ENCODE data around the gene MRPL42. TPM values are rescaled to one million over a fixed set of nuclear protein-coding genes. Genes with fewer than 3 reads are reported as not detected.

The MRPL42 gene
- total and polyA plus RNA-seq, 4 experiments from 2014 or later: 40.1 to 92.8 (median 59.4) TPM

GRCh38 chr12:93526786-93527428, 59.6 kb downstream of the MRPL42 start:
- Histone ChIP-seq H3K4me3 (ENCODE audit: low read length in 2 of 2) (no peak overlapping the region), H3K27me3 (ENCODE audit: insufficient read depth, low read length) (no peaks in the 10 kb centered on the region), H3K36me3 (ENCODE audit: insufficient read depth, low read length) (no peaks in the 10 kb centered on the region), H3K27ac (ENCODE audit: low read depth, low read length) (no peak overlapping the region), H3K9me3 (ENCODE audit: control insufficient read depth in 1 of 2, low read length in 2 of 2) (no peaks in the 10 kb centered on the region), H3K4me1 (ENCODE audit: insufficient read depth, low read length) (peaks cover 5% of the 10 kb centered on the region)
- CTCF ChIA-PET (ENCODE audit: partially characterized antibody): interaction anchor here (0.7 to 3.5 kb wide), 4 partner anchors 10 to 576 kb away, joined by 3 to 19 read pairs (median 3); no protein-coding TSS in a partner anchor
- H3K4me3 Mint-ChIP-seq: no peak overlapping the region
- no peaks in the 10 kb centered on the region for H3K9me3 Mint-ChIP-seq
- H3K27ac Mint-ChIP-seq: no peak overlapping the region
- peaks cover 1 to 7% of the 10 kb centered on the region in 2 donors for H3K27me3 Mint-ChIP-seq
- POLR2A ChIA-PET (ENCODE audit: partially characterized antibody): interaction anchor here (1.4 kb wide), 1 partner anchor 574 kb away, joined by 3 read pairs; no protein-coding TSS in a partner anchor
- no peaks in the 10 kb centered on the region for H3K36me3 Mint-ChIP-seq
- intact Hi-C loops (cut with micrococcal nuclease): no loop called here
- H3K4me1 Mint-ChIP-seq: peaks cover 6 to 13% (median 9%) of the 10 kb centered on the region in 4 donors
- no peak for DNase-seq

GRCh38 chr12:93530358-93530757, 63.0 kb downstream of the MRPL42 start:
- DNase-seq: no peak
- H3K4me3 Mint-ChIP-seq: peak overlapping the region in 2 of 8 donors; percentile 1 to 52
- CTCF ChIA-PET (ENCODE audit: partially characterized antibody): interaction anchor here (1.1 kb wide), 1 partner anchor 38 kb away, joined by 3 read pairs; no protein-coding TSS in a partner anchor

GRCh38 chr12:93533310-93533709, 66.0 kb downstream of the MRPL42 start:
- H3K27ac ChIP-seq (ENCODE audit: low read depth, low read length): no peak overlapping the region
- Mint-ChIP-seq H3K9me3 (no peaks in the 10 kb centered on the region), H3K36me3 (no peaks in the 10 kb centered on the region), H3K4me3 (no peak overlapping the region), H3K27ac (no peak overlapping the region), H3K4me1 (peaks cover 9 to 22% (median 17%) of the 10 kb centered on the region in 4 donors), H3K27me3 (peaks cover 0 to 4% of the 10 kb centered on the region in 2 donors)
- no peaks in the 10 kb centered on the region for H3K27me3 ChIP-seq (ENCODE audit: insufficient read depth, low read length)
- no peaks in the 10 kb centered on the region for H3K9me3 ChIP-seq (ENCODE audit: control insufficient read depth in 1 of 2, low read length in 2 of 2)
- H3K4me3 ChIP-seq (ENCODE audit: low read length in 2 of 2): no peak overlapping the region
- intact Hi-C loops (cut with micrococcal nuclease): no loop called here
- DNase-seq: no peak
- no peaks in the 10 kb centered on the region for H3K36me3 ChIP-seq (ENCODE audit: insufficient read depth, low read length)
- ChIA-PET CTCF (ENCODE audit: partially characterized antibody) (interaction anchor here (0.7 kb wide), 1 partner anchor 36 kb away, joined by 3 read pairs; no protein-coding TSS in a partner anchor), POLR2A (ENCODE audit: partially characterized antibody) (no interaction called here)
- H3K4me1 ChIP-seq (ENCODE audit: insufficient read depth, low read length): peaks cover 5% of the 10 kb centered on the region

More at GRCh38 chr12:93530358-93530757, 63.0 kb downstream of the MRPL42 start:
- intact Hi-C loops (cut with micrococcal nuclease): no loop called here
- H3K9me3 ChIP-seq (ENCODE audit: control insufficient read depth in 1 of 2, low read length in 2 of 2): no peaks in the 10 kb centered on the region
- no peak overlapping the region for H3K4me3 ChIP-seq (ENCODE audit: low read length in 2 of 2)
- no peaks in the 10 kb centered on the region for H3K27me3 ChIP-seq (ENCODE audit: insufficient read depth, low read length)
- H3K36me3 ChIP-seq (ENCODE audit: insufficient read depth, low read length): no peaks in the 10 kb centered on the region
- H3K27ac ChIP-seq (ENCODE audit: low read depth, low read length): no peak overlapping the region
- H3K27me3 Mint-ChIP-seq: peaks cover under 1 to 7% of the 10 kb centered on the region in 2 donors
- H3K9me3 Mint-ChIP-seq: no peaks in the 10 kb centered on the region
- H3K36me3 Mint-ChIP-seq: no peaks in the 10 kb centered on the region
- H3K4me1 Mint-ChIP-seq: peaks cover 6 to 13% (median 9%) of the 10 kb centered on the region in 4 donors
- POLR2A ChIA-PET (ENCODE audit: partially characterized antibody): no interaction called here
- peak overlapping the region in 3 of 7 donors; percentile 6 to 63 (median 33) for H3K27ac Mint-ChIP-seq
- peaks cover 5% of the 10 kb centered on the region for H3K4me1 ChIP-seq (ENCODE audit: insufficient read depth, low read length)

- Histone ChIP-seq H3K36me3 (ENCODE audit: insufficient read depth, low read length) (no peaks in the 10 kb centered on the region), H3K4me1 (ENCODE audit: insufficient read depth, low read length) (peaks cover under 1% of the 10 kb centered on the region), H3K27ac (ENCODE audit: low read depth, low read length) (no peak overlapping the region), H3K9me3 (ENCODE audit: control insufficient read depth in 1 of 2, low read length in 2 of 2) (no peaks in the 10 kb centered on the region), H3K27me3 (ENCODE audit: insufficient read depth, low read length) (no peaks in the 10 kb centered on the region), H3K4me3 (ENCODE audit: low read length in 2 of 2) (no peak overlapping the region)
- intact Hi-C loops (cut with micrococcal nuclease): no loop called here
- Mint-ChIP-seq H3K27ac (peak overlapping the region in 2 of 7 donors; percentile 3 to 68), H3K27me3 (no peaks in the 10 kb centered on the region), H3K36me3 (no peaks in the 10 kb centered on the region), H3K4me1 (peaks cover 3 to 18% (median 10%) of the 10 kb centered on the region in 4 donors), H3K9me3 (no peaks in the 10 kb centered on the region), H3K4me3 (no peak overlapping the region)
- no peak for DNase-seq
- ChIA-PET POLR2A (ENCODE audit: partially characterized antibody) (no interaction called here), CTCF (ENCODE audit: partially characterized antibody) (interaction anchor here (0.6 to 5.1 kb wide), 3 partner anchors 20 to 566 kb away, joined by 3 to 25 read pairs (median 5); no protein-coding TSS in a partner anchor)
These were observed 68.9 kb downstream of the MRPL42 start for GRCh38 chr12:93536111-93536765.

- no peaks in the 10 kb centered on the region for H3K36me3 Mint-ChIP-seq
- intact Hi-C loops (cut with micrococcal nuclease): no loop called here
- H3K27me3 Mint-ChIP-seq: no peaks in the 10 kb centered on the region
- Histone ChIP-seq H3K36me3 (ENCODE audit: insufficient read depth, low read length) (no peaks in the 10 kb centered on the region), H3K27me3 (ENCODE audit: insufficient read depth, low read length) (no peaks in the 10 kb centered on the region), H3K4me3 (ENCODE audit: low read length in 2 of 2) (no peak overlapping the region), H3K4me1 (ENCODE audit: insufficient read depth, low read length) (peaks cover 6% of the 10 kb centered on the region), H3K27ac (ENCODE audit: low read depth, low read length) (no peak overlapping the region), H3K9me3 (ENCODE audit: control insufficient read depth in 1 of 2, low read length in 2 of 2) (no peaks in the 10 kb centered on the region)
- ChIA-PET POLR2A (ENCODE audit: partially characterized antibody) (no interaction called here), CTCF (ENCODE audit: partially characterized antibody) (interaction anchor here (0.6 to 5.1 kb wide), 3 partner anchors 19 to 565 kb away, joined by 3 to 25 read pairs (median 5); no protein-coding TSS in a partner anchor)
- H3K27ac Mint-ChIP-seq: no peak overlapping the region
- DNase-seq: no peak
- H3K4me1 Mint-ChIP-seq: peaks cover 3 to 21% (median 13%) of the 10 kb centered on the region in 4 donors
- no peaks in the 10 kb centered on the region for H3K9me3 Mint-ChIP-seq
- no peak overlapping the region for H3K4me3 Mint-ChIP-seq
These were observed 69.6 kb downstream of the MRPL42 start for GRCh38 chr12:93536766-93537488.

DNA sequence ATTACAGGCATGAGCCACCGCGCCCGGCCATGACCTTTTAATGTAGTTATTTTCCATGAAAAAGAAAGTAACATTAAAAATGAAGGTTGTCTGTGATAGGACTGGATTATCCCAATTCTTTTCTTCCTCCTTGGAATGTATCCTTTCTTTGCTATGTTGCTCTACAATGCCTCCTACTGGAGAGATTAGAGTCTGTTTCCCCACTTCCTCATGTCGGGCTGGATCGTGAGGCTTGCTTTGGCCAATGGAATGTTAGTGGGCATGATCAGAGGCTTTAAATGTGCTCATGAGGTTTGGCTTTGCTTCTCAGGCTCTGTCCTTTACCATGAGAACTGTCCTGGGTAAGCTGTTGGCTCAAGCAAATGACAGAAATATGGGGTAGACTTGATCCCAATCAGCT, 70.5 kb downstream of the MRPL42 start:
- peaks cover 3 to 23% (median 14%) of the 10 kb centered on the region in 4 donors for H3K4me1 Mint-ChIP-seq
- no peak overlapping the region for H3K27ac Mint-ChIP-seq
- Histone ChIP-seq H3K4me3 (ENCODE audit: low read length in 2 of 2) (no peak overlapping the region), H3K9me3 (ENCODE audit: control insufficient read depth in 1 of 2, low read length in 2 of 2) (no peaks in the 10 kb centered on the region), H3K27me3 (ENCODE audit: insufficient read depth, low read length) (no peaks in the 10 kb centered on the region), H3K36me3 (ENCODE audit: insufficient read depth, low read length) (no peaks in the 10 kb centered on the region), H3K4me1 (ENCODE audit: insufficient read depth, low read length) (peaks cover 6% of the 10 kb centered on the region), H3K27ac (ENCODE audit: low read depth, low read length) (no peak overlapping the region)
- DNase-seq: no peak
- H3K9me3 Mint-ChIP-seq: no peaks in the 10 kb centered on the region
- ChIA-PET POLR2A (ENCODE audit: partially characterized antibody) (no interaction called here), CTCF (ENCODE audit: partially characterized antibody) (interaction anchor here (5.1 kb wide), 1 partner anchor 565 kb away, joined by 25 read pairs; no protein-coding TSS in a partner anchor)
- intact Hi-C loops (cut with micrococcal nuclease): no loop called here
- H3K4me3 Mint-ChIP-seq: no peak overlapping the region
- no peaks in the 10 kb centered on the region for H3K27me3 Mint-ChIP-seq
- peaks cover 0 to 2% of the 10 kb centered on the region in 2 donors for H3K36me3 Mint-ChIP-seq
